WTC11 (cell line): ENCODE results near the gene RTEL1. TPM values are rescaled to one million over a fixed set of nuclear protein-coding genes. Genes with fewer than 3 reads are reported as not detected.

Source experiments
- ATAC-seq: fragments of 200-7000 bp; cut with Tn5 transposase; 2 replicates; pipeline ENCODE4 v1.10.0; 2021; ENCODE audit warnings: mild to moderate bottlenecking, moderate library complexity
- CTCF ChIA-PET: fragments of 300-600 bp; sonication (Branson Sonifier 250); formaldehyde crosslinking; loops from one replicate; lab custom pipeline; 2021; ENCODE audit warnings: antibody characterized with exemption; lab: Charles Lee
- POLR2A ChIA-PET: fragments of 350-600 bp; sonication (Branson Sonifier 250); formaldehyde crosslinking; loops from one replicate; lab custom pipeline; 2021; ENCODE audit warnings: antibody characterized with exemption; lab: Charles Lee
- DNase-seq: peaks from one replicate; pipeline ENCODE4 v3.0.0; 2021; ENCODE audit warnings: low spot score
- H3K27ac Mint-ChIP-seq: 2 replicates; pipeline ENCODE4 v1.8.0; 2021; ENCODE audit warnings: mixed read lengths
- H3K27me3 Mint-ChIP-seq: 2 replicates; pipeline ENCODE4 v1.8.0; 2021; ENCODE audit warnings: low read depth, mild to moderate bottlenecking, moderate library complexity, mixed read lengths
- H3K36me3 Mint-ChIP-seq: 2 replicates; pipeline ENCODE4 v1.8.0; 2021; ENCODE audit warnings: mixed read lengths
- H3K4me1 Mint-ChIP-seq: 2 replicates; pipeline ENCODE4 v1.8.0; 2022; ENCODE audit warnings: mixed read lengths
- H3K4me3 Mint-ChIP-seq: 2 replicates; pipeline ENCODE4 v1.8.0; 2021; ENCODE audit warnings: mild to moderate bottlenecking, moderate library complexity, mixed read lengths
- H3K9me3 Mint-ChIP-seq: 2 replicates; pipeline ENCODE4 v1.8.0; 2021; ENCODE audit warnings: mixed read lengths
- E2F1 ChIP-seq: sonication (generic); formaldehyde crosslinking; IDR thresholded peaks from 2 replicates; pipeline ENCODE4 v1.8.0; 2022; ENCODE audit warnings: mild to moderate bottlenecking, missing genetic modification reagents
- ERG ChIP-seq: fragments of 250-450 bp; sonication (Bioruptor Pico); IDR thresholded peaks from 2 replicates; pipeline ENCODE4 v1.8.0; 2021; ENCODE audit warnings: mild to moderate bottlenecking
- ETV6 ChIP-seq: sonication (generic); formaldehyde crosslinking; IDR thresholded peaks from 2 replicates; pipeline ENCODE4 v1.8.1; 2022; ENCODE audit warnings: mild to moderate bottlenecking, missing genetic modification reagents
- FOXK1 ChIP-seq: sonication (generic); formaldehyde crosslinking; IDR thresholded peaks from 2 replicates; pipeline ENCODE4 v1.8.0; 2022; ENCODE audit warnings: mild to moderate bottlenecking, moderate library complexity, missing genetic modification reagents
- HMGA2 ChIP-seq: fragments of 250-450 bp; sonication (Bioruptor Pico); IDR thresholded peaks from 2 replicates; pipeline ENCODE4 v1.4.0; 2021; ENCODE audit warnings: mild to moderate bottlenecking, moderate library complexity
- IRF2 ChIP-seq: sonication (generic); formaldehyde crosslinking; IDR thresholded peaks from 2 replicates; pipeline ENCODE4 v1.8.0; 2022; ENCODE audit warnings: low read depth, missing genetic modification reagents, borderline replicate concordance
- JAZF1 ChIP-seq: fragments of 250-450 bp; sonication (Bioruptor Pico); IDR thresholded peaks from 2 replicates; pipeline ENCODE4 v1.9.0; 2021; ENCODE audit warnings: moderate library complexity, mild to moderate bottlenecking, inconsistent platforms
- JUN ChIP-seq: sonication (generic); formaldehyde crosslinking; IDR thresholded peaks from 2 replicates; pipeline ENCODE4 v1.8.0; 2023; ENCODE audit warnings: mild to moderate bottlenecking, missing genetic modification reagents
- NFYB ChIP-seq: sonication (generic); formaldehyde crosslinking; conservative IDR thresholded peaks from 2 replicates; pipeline ENCODE4 v1.8.0; 2022; ENCODE audit warnings: low read depth, missing genetic modification reagents
- RORB ChIP-seq: fragments of 250-450 bp; sonication (Bioruptor Pico); IDR thresholded peaks from 2 replicates; pipeline ENCODE4 v1.9.0; 2021; ENCODE audit warnings: mild to moderate bottlenecking
- TCF7 ChIP-seq: sonication (generic); formaldehyde crosslinking; IDR thresholded peaks from 2 replicates; pipeline ENCODE4 v1.8.0; 2022; ENCODE audit warnings: mild to moderate bottlenecking, low read depth, missing genetic modification reagents, moderate library complexity
- ZNF121 ChIP-seq: sonication (generic); formaldehyde crosslinking; IDR thresholded peaks from 2 replicates; pipeline ENCODE4 v1.8.0; 2023; ENCODE audit warnings: missing genetic modification reagents
- ZNF317 ChIP-seq: sonication (generic); formaldehyde crosslinking; IDR thresholded peaks from 2 replicates; pipeline ENCODE4 v1.8.1; 2023; ENCODE audit warnings: low read depth, mild to moderate bottlenecking, moderate library complexity, missing genetic modification reagents, borderline replicate concordance
- total RNA-seq: library from RNA; stranded (reverse); gene quantifications from 3 replicates; pipeline ENCODE4 v1.2.3, GENCODE V29; 2021
- TF ChIP-seq, protein P1 (sequence below): sonication (generic); formaldehyde crosslinking; IDR thresholded peaks from 2 replicates; pipeline ENCODE4 v1.8.0; 2023; ENCODE audit warnings: missing genetic modification reagents
- TF ChIP-seq, protein P2 (sequence below): sonication (generic); formaldehyde crosslinking; IDR thresholded peaks from 2 replicates; pipeline ENCODE4 v1.8.0; 2022; ENCODE audit warnings: mild to moderate bottlenecking, missing genetic modification reagents
- TF ChIP-seq, protein P3 (sequence below): sonication (generic); formaldehyde crosslinking; IDR thresholded peaks from 2 replicates; pipeline ENCODE4 v1.8.1; 2022; ENCODE audit warnings: mild to moderate bottlenecking, moderate library complexity, missing genetic modification reagents
- TF ChIP-seq, protein P4 (sequence below): sonication (generic); formaldehyde crosslinking; IDR thresholded peaks from 2 replicates; pipeline ENCODE4 v1.8.1; 2023; ENCODE audit warnings: mild to moderate bottlenecking, missing genetic modification reagents

The RTEL1 gene
- total RNA-seq, 1 experiment from 2014 or later, result 44.9 TPM

DNA sequence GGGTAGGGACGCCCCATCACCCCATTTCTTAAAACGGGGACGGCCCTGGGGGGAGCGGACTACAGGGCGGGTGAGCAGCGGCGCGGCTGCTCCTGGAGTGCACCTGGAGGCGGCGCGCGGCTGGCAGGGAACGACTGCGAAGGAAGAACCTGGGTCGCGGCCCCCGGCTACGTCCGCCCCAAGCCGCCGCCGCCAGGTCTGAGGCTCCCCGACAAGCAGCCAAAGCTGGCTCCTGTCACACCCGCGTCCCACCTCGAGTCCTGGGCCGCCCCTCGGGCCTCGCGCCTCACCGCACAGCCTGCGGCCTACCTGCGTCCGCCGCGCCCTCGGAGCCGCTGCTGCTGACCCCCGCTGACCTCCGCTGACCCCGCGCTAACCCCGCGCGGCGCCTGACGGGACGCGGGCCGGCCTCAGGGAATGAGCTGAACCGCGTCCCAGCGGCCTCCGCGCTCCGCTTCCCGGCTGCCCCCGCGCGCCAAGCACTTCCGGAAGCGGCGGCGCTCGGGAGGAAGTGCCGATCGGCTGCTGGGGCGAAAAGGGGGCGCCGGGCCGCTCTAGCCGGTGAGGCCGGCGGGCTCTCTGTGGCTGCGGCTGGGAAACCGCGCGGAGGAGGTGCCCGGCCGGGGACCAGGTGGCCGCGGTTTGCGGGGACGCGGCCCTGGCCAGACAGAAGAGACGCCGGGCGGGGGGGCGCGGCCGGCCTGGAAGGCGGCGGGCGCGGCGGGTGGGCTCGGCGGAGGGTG is 49.6 kb downstream of the RTEL1 start, which contains the start of the genes ARFRP1 and ZGPAT (continued):
- TF ChIP-seq, protein P1, sequence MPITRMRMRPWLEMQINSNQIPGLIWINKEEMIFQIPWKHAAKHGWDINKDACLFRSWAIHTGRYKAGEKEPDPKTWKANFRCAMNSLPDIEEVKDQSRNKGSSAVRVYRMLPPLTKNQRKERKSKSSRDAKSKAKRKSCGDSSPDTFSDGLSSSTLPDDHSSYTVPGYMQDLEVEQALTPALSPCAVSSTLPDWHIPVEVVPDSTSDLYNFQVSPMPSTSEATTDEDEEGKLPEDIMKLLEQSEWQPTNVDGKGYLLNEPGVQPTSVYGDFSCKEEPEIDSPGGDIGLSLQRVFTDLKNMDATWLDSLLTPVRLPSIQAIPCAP (CRISPR knock-in tag), result 0 out of 2 replicates have a peak, but pooled peaks have one; percentile 76
- no peak for TF ChIP-seq RORB (CRISPR knock-in tag)
- TF ChIP-seq IRF2, result no peak
- no peak for TF ChIP-seq TCF7 (CRISPR knock-in tag)
- TF ChIP-seq, all 79 proteins: peak for 32

GRCh38 chr20:63708301-63709148 is 50.4 kb downstream of the RTEL1 start:
- no peak for DNase-seq
- peaks cover 54% of the 10 kb centered on the region for H3K36me3 Mint-ChIP-seq
- POLR2A ChIA-PET, result interaction anchor here (0.5 to 1.6 kb wide), 6 partner anchors 30 to 265 kb away, joined by 3 to 7 read pairs (median 3); partner anchors contain the start of genes RTEL1 and TPD52L2

GRCh38 chr20:63709149-63709527 is 51.0 kb downstream of the RTEL1 start:
- no peaks in the 10 kb centered on the region for H3K27me3 Mint-ChIP-seq

More at GRCh38 chr20:63708301-63709148, 50.4 kb downstream of the RTEL1 start:
- Mint-ChIP-seq H3K9me3 (no peaks in the 10 kb centered on the region), H3K27me3 (no peaks in the 10 kb centered on the region), H3K4me3 (peak overlapping the region; percentile 78), H3K4me1 (peaks cover 10% of the 10 kb centered on the region), H3K27ac (peak overlapping the region; percentile 58)
- 0 out of 2 replicates have a peak, but pooled peaks have one; percentile 6 for TF ChIP-seq E2F1 (CRISPR knock-in tag)
- no peak for TF ChIP-seq FOXK1 (CRISPR knock-in tag)
- no peak for ATAC-seq
- CTCF ChIA-PET, result interaction anchor here (0.6 to 2.7 kb wide), 20 partner anchors 9 to 272 kb away, joined by 3 to 25 read pairs (median 4); partner anchors contain the start of genes LIME1, PRPF6, PTK6 and SLC2A4RG

More at GRCh38 chr20:63709149-63709527, 51.0 kb downstream of the RTEL1 start:
- peaks cover 10% of the 10 kb centered on the region for H3K4me1 Mint-ChIP-seq
- DNase-seq (no peak), ATAC-seq (no peak)
- CTCF ChIA-PET, result interaction anchor here (2.1 to 2.2 kb wide), 2 partner anchors 32 to 57 kb away, joined by 6 to 10 read pairs; no protein-coding TSS in a partner anchor
- H3K36me3 Mint-ChIP-seq, result peaks cover 57% of the 10 kb centered on the region
- POLR2A ChIA-PET, result interaction anchor here (0.5 kb wide), 1 partner anchor 55 kb away, joined by 3 read pairs; no protein-coding TSS in a partner anchor
- H3K27ac Mint-ChIP-seq, result no peak overlapping the region
- H3K9me3 Mint-ChIP-seq, result no peaks in the 10 kb centered on the region
- H3K4me3 Mint-ChIP-seq, result peak overlapping the region; percentile 78
- TF ChIP-seq JAZF1 (CRISPR knock-in tag) (no peak), JUN (CRISPR knock-in tag) (no peak), ZNF317 (CRISPR knock-in tag) (no peak), ETV6 (CRISPR knock-in tag) (no peak), ERG (CRISPR knock-in tag) (no peak), HMGA2 (no peak), NFYB (CRISPR knock-in tag) (no peak), ZNF121 (CRISPR knock-in tag) (no peak)
- TF ChIP-seq, protein P1 (CRISPR knock-in tag), result no peak
- TF ChIP-seq, protein P2, sequence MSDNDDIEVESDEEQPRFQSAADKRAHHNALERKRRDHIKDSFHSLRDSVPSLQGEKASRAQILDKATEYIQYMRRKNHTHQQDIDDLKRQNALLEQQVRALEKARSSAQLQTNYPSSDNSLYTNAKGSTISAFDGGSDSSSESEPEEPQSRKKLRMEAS, result no peak
- TF ChIP-seq, protein P3, sequence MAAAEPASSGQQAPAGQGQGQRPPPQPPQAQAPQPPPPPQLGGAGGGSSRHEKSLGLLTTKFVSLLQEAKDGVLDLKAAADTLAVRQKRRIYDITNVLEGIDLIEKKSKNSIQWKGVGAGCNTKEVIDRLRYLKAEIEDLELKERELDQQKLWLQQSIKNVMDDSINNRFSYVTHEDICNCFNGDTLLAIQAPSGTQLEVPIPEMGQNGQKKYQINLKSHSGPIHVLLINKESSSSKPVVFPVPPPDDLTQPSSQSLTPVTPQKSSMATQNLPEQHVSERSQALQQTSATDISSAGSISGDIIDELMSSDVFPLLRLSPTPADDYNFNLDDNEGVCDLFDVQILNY (CRISPR knock-in tag), result no peak
- TF ChIP-seq, protein P4, sequence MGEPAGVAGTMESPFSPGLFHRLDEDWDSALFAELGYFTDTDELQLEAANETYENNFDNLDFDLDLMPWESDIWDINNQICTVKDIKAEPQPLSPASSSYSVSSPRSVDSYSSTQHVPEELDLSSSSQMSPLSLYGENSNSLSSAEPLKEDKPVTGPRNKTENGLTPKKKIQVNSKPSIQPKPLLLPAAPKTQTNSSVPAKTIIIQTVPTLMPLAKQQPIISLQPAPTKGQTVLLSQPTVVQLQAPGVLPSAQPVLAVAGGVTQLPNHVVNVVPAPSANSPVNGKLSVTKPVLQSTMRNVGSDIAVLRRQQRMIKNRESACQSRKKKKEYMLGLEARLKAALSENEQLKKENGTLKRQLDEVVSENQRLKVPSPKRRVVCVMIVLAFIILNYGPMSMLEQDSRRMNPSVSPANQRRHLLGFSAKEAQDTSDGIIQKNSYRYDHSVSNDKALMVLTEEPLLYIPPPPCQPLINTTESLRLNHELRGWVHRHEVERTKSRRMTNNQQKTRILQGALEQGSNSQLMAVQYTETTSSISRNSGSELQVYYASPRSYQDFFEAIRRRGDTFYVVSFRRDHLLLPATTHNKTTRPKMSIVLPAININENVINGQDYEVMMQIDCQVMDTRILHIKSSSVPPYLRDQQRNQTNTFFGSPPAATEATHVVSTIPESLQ (CRISPR knock-in tag), result no peak
